ENCODE data around the gene MRPL22.
"Not testable (repeated sequence)": the region's sequence is repeated elsewhere in the genome, so short reads cannot be mapped to it uniquely, and the experiment has no call there.

MRPL22 gene

DNA sequence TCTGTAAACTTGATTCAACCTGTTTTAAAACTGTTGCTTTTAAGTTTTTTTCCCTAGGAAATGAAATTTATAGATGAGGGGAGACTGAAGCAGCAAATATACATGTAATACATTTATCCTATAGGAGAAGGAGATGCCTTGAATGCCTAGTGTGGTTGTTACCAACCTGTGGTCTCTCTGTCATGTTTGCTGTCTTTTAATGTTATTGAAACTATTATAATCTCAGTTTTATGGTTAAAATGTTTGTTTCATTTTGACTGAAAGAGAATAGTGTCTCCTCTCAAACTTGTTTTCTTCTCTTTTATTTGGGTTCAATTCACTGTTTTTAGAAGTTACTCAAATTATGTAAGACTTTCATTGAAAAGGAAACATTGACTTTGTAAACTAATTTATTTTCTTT is 15.8 kb downstream of the MRPL22 start:
- Mint-ChIP-seq H3K36me3 (ENCODE audit: low read depth) (peaks cover 54% of the 10 kb centered on the region), H3K27me3 (no peaks in the 10 kb centered on the region), H3K4me3 (no peak overlapping the region), H3K9me3 (no peaks in the 10 kb centered on the region), H3K4me1 (ENCODE audit: low read depth) (no peaks in the 10 kb centered on the region), H3K27ac (no peak overlapping the region)
- intact Hi-C loops (cut with micrococcal nuclease): no loop called here

DNA sequence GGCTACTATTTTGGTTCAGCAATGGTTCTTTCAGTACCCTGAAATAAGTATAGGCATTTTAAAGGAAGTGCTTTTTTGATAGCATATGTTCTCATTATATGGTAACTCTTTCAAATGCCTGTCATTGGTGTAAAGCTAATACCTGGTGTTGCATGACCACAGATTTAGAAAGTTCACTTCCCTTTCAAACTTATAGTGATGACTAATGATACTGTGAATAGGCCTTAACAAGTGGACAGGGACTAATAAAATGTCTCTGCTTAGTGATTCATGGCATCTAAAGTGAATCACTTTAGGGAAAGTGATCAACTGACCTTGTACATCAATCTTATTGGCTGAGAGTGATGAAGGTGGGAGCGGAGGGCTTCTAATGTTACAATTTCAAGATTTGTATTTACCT is 21.6 kb downstream of the MRPL22 start:
- H3K36me3 Mint-ChIP-seq (ENCODE audit: low read depth): peaks cover 67% of the 10 kb centered on the region
- intact Hi-C loops (cut with micrococcal nuclease): no loop called here

DNA sequence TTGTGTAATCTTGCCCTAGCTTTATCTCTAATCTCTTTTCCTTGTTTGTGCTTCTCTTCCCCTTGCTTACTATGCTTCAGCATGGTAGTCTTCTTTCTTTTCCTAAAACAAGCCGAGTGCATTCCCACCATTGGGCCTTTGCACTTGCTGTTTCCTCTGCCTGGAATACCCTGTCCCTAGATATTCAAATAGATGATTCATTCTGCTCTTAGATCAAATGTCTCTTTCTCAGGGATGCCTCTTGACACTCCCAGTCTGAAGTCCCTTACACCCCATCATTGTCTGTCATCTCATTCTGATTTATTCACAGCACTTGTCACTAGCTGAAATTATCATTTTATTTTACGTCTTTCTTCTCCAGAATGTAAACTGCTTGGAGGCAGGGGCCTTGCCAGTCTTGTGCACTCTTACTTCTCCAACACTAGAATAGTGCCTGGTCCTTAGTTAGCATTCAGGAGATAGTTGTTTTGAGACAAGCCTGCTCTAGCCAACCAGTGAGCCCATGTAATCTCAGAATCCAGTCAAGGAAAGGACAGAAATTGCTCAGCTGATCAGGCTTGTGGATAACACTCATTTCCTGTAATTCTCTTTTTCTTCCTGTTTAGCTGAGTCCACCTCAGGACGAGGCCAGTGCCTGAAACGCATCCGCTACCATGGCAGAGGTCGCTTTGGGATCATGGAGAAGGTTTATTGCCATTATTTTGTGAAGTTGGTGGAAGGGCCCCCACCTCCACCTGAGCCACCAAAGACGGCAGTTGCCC is 25.4 kb downstream of the MRPL22 start:
- no peak overlapping the region for H3K4me3 Mint-ChIP-seq
- H3K4me1 Mint-ChIP-seq (ENCODE audit: low read depth): peaks cover 18% of the 10 kb centered on the region
- H3K9me3 Mint-ChIP-seq: no peaks in the 10 kb centered on the region
- peak overlapping the region; percentile 18 for H3K27ac Mint-ChIP-seq
- intact Hi-C loops (cut with micrococcal nuclease): no loop called here
- no peaks in the 10 kb centered on the region for H3K27me3 Mint-ChIP-seq
- H3K36me3 Mint-ChIP-seq (ENCODE audit: low read depth): peaks cover 50% of the 10 kb centered on the region

More for the DNA sequence above, 21.6 kb downstream of the MRPL22 start:
- Mint-ChIP-seq H3K4me3 (no peak overlapping the region), H3K4me1 (ENCODE audit: low read depth) (peaks cover 7% of the 10 kb centered on the region), H3K9me3 (no peaks in the 10 kb centered on the region), H3K27me3 (no peaks in the 10 kb centered on the region), H3K27ac (no peak overlapping the region)

GRCh38 chr5:154966874-154967273 is 26.0 kb downstream of the MRPL22 start:
- peak overlapping the region; percentile 18 for H3K27ac Mint-ChIP-seq
- H3K4me1 Mint-ChIP-seq (ENCODE audit: low read depth): peaks cover 18% of the 10 kb centered on the region

GRCh38 chr5:154967421-154968024 is 26.6 kb downstream of the MRPL22 start:
- H3K4me1 Mint-ChIP-seq (ENCODE audit: low read depth): peaks cover 18% of the 10 kb centered on the region

More at GRCh38 chr5:154966874-154967273, 26.0 kb downstream of the MRPL22 start:
- H3K4me3 Mint-ChIP-seq: no peak overlapping the region
- H3K27me3 Mint-ChIP-seq: no peaks in the 10 kb centered on the region
- peaks cover 50% of the 10 kb centered on the region for H3K36me3 Mint-ChIP-seq (ENCODE audit: low read depth)
- intact Hi-C loops (cut with micrococcal nuclease): no loop called here
- H3K9me3 Mint-ChIP-seq: no peaks in the 10 kb centered on the region

GRCh38 chr5:154968953-154969352 is 28.1 kb downstream of the MRPL22 start:
- Mint-ChIP-seq H3K36me3 (ENCODE audit: low read depth) (peaks cover 44% of the 10 kb centered on the region), H3K9me3 (no peaks in the 10 kb centered on the region), H3K4me1 (ENCODE audit: low read depth) (peaks cover 18% of the 10 kb centered on the region), H3K27ac (no peak overlapping the region), H3K4me3 (no peak overlapping the region), H3K27me3 (no peaks in the 10 kb centered on the region)
- intact Hi-C loops (cut with micrococcal nuclease): no loop called here

More at GRCh38 chr5:154967421-154968024, 26.6 kb downstream of the MRPL22 start:
- Mint-ChIP-seq H3K36me3 (ENCODE audit: low read depth) (peaks cover 50% of the 10 kb centered on the region), H3K4me3 (no peak overlapping the region), H3K27ac (no peak overlapping the region), H3K9me3 (no peaks in the 10 kb centered on the region), H3K27me3 (no peaks in the 10 kb centered on the region)
- intact Hi-C loops (cut with micrococcal nuclease): no loop called here

DNA sequence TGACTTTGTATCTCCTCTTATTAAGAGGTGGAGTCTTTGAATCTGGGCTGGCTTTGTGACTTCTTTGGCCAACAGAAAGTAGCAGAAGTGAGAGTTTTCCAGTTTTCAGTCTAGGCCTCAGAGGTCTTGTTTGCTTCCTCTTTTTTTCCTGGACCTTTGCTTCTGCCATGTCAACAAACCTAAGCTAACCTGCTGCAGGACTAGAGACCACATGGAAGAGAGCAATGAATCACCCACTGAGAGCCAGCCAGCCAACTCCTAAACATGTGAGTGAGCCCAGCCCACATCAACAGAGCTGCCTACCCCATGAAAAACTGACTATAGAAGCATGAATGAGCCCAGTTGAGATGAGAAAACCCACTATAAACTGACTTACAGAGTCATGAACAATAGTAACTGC is 29.9 kb downstream of the MRPL22 start:
- Mint-ChIP-seq H3K36me3 (ENCODE audit: low read depth) (peaks cover 27% of the 10 kb centered on the region), H3K4me1 (ENCODE audit: low read depth) (peaks cover 18% of the 10 kb centered on the region), H3K27me3 (no peaks in the 10 kb centered on the region), H3K4me3 (no peak overlapping the region), H3K9me3 (no peaks in the 10 kb centered on the region), H3K27ac (no peak overlapping the region)
- intact Hi-C loops (cut with micrococcal nuclease): no loop called here

DNA sequence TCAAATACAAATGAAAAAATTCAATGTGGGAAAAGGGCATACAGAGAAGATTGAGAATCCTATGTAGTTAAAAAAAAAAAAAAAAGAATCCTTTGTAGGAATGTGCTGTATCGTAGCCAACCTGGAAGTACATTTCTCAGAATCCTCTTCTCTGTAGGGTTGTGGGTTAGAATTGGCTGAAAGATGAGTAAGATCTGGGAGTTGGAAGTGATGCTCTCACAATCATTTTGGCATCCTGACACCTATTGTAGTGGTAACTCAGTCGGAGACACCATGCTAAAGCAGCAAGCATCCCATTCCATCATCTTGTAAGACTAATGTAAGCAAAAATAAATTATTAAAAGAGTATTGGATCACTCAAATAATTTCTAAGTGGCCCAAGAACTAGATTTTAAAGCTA is 30.6 kb downstream of the MRPL22 start:
- no peak overlapping the region for H3K4me3 Mint-ChIP-seq
- intact Hi-C loops (cut with micrococcal nuclease): no loop called here
- peaks cover 13% of the 10 kb centered on the region for H3K4me1 Mint-ChIP-seq (ENCODE audit: low read depth)
- H3K36me3 Mint-ChIP-seq (ENCODE audit: low read depth): peaks cover 19% of the 10 kb centered on the region
- H3K9me3 Mint-ChIP-seq: no peaks in the 10 kb centered on the region
- no peaks in the 10 kb centered on the region for H3K27me3 Mint-ChIP-seq
- H3K27ac Mint-ChIP-seq: no peak overlapping the region

GRCh38 chr5:154972476-154973080 is 31.7 kb downstream of the MRPL22 start:
- Mint-ChIP-seq H3K9me3 (no peaks in the 10 kb centered on the region), H3K4me1 (ENCODE audit: low read depth) (peaks cover 23% of the 10 kb centered on the region), H3K4me3 (no peak overlapping the region), H3K36me3 (ENCODE audit: low read depth) (peaks cover 12% of the 10 kb centered on the region), H3K27ac (no peak overlapping the region), H3K27me3 (no peaks in the 10 kb centered on the region)
- intact Hi-C loops (cut with micrococcal nuclease): loop anchor here (2.0 kb wide), 1 partner anchor 32 kb away; no protein-coding TSS in a partner anchor

DNA sequence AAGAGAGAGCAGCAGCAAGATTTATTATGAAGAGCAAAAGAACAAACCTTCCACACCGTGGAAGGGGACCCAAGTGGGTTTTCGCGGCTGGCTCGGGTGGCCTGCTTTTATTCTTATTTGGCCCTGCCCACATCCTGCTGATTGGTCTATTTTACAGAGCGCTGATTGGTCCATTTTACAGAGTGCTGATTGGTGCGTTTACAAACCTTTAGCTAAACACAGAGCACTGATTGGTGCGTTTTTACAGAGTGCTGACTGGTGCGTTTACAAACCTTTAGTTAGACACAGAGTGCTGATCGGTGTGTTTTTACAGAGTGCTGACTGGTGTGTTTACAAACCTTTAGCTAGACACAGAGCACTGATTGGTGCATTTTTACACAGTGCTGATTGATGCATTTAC is 35.2 kb downstream of the MRPL22 start:
- H3K4me1 Mint-ChIP-seq (ENCODE audit: low read depth): peaks cover 13% of the 10 kb centered on the region
- H3K27ac Mint-ChIP-seq; H3K9me3 Mint-ChIP-seq; intact Hi-C loops (cut with micrococcal nuclease); H3K27me3 Mint-ChIP-seq; H3K36me3 Mint-ChIP-seq (ENCODE audit: low read depth); H3K4me3 Mint-ChIP-seq: not testable (repeated sequence)

DNA sequence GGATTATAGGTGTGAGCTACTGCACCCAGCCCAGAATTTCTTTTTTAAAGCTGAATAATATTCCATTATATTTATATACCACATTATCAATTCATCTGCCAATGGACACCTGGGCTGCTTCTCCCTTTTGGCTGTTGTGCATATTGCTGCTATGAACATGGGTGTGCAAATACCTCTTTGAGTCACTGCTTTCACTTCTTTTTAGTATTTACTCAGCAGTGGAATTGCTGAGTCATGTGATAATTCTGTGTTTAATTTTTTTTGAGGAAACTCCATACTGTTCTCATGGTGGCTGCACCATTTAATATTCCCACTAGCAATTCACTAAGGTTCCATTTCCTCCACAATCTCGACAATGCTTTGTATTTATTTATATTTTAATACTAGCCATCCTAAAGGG is 36.5 kb downstream of the MRPL22 start:
- Mint-ChIP-seq H3K4me1 (ENCODE audit: low read depth) (peaks cover 13% of the 10 kb centered on the region), H3K36me3 (ENCODE audit: low read depth) (no peaks in the 10 kb centered on the region), H3K27me3 (no peaks in the 10 kb centered on the region), H3K4me3 (no peak overlapping the region), H3K9me3 (no peaks in the 10 kb centered on the region), H3K27ac (no peak overlapping the region)
- intact Hi-C loops (cut with micrococcal nuclease): no loop called here

GRCh38 chr5:154978294-154978693 is 37.4 kb downstream of the MRPL22 start:
- H3K4me3 Mint-ChIP-seq; H3K27ac Mint-ChIP-seq; intact Hi-C loops (cut with micrococcal nuclease); H3K27me3 Mint-ChIP-seq; H3K9me3 Mint-ChIP-seq; H3K36me3 Mint-ChIP-seq (ENCODE audit: low read depth): not testable (repeated sequence)
- peaks cover 13% of the 10 kb centered on the region for H3K4me1 Mint-ChIP-seq (ENCODE audit: low read depth)

DNA sequence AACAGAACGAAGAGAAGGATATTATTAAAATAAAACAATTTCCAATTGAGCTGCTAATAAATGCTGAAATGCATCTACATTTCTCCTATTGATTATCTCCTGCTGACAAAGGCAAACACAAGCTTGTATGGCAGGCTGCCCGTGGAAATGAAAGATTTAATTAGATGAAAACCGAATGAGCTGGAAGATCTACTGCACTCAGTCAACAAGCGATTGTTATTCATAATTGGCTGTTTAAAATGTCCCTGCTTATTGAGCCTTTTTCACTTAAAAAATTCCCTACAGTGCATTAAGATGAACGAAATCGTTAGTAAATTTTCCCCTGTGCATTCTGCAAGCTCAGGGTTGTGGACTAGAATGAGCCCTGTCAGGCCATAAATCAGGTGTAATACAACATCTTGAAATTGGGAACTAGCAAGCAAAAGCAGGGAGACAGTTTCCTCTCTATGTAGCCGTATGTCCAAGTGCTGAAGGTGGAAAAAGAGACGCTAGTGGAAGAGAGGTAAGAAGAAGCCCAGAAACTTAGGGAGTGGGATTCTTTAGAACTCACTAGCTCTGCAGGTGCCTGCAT is 44.2 kb downstream of the MRPL22 start:
- intact Hi-C loops (cut with micrococcal nuclease): no loop called here
- Mint-ChIP-seq H3K4me1 (ENCODE audit: low read depth) (no peaks in the 10 kb centered on the region), H3K27me3 (peaks cover 11% of the 10 kb centered on the region)

GRCh38 chr5:154986151-154986550 is 45.3 kb downstream of the MRPL22 start:
- H3K27me3 Mint-ChIP-seq: peaks cover 14% of the 10 kb centered on the region
- H3K36me3 Mint-ChIP-seq (ENCODE audit: low read depth): no peaks in the 10 kb centered on the region
- no peaks in the 10 kb centered on the region for H3K9me3 Mint-ChIP-seq
- H3K27ac Mint-ChIP-seq: no peak overlapping the region
- intact Hi-C loops (cut with micrococcal nuclease): no loop called here
- H3K4me3 Mint-ChIP-seq: no peak overlapping the region
- peaks cover 5% of the 10 kb centered on the region for H3K4me1 Mint-ChIP-seq (ENCODE audit: low read depth)

More for the DNA sequence above, 44.2 kb downstream of the MRPL22 start:
- Mint-ChIP-seq H3K27ac (no peak overlapping the region), H3K9me3 (no peaks in the 10 kb centered on the region), H3K4me3 (no peak overlapping the region), H3K36me3 (ENCODE audit: low read depth) (no peaks in the 10 kb centered on the region)
